Nephron (organoid): ENCODE results near the gene LPIN2.

Source experiments
- H3K27ac Mint-ChIP-seq, 3 experiments: 2 replicates each; pipeline ENCODE4 v1.8.0; 2020; ENCODE audit warnings: mixed read lengths in 3 of 3, mild to moderate bottlenecking in 2 of 3, moderate library complexity in 1 of 3
- H3K27me3 Mint-ChIP-seq: 2 replicates; pipeline ENCODE4 v1.8.0; 2021; ENCODE audit warnings: low read depth, mild to moderate bottlenecking, moderate library complexity, mixed read lengths
- H3K36me3 Mint-ChIP-seq: 2 replicates; pipeline ENCODE4 v1.8.0; 2020; ENCODE audit warnings: low read depth, mixed read lengths
- H3K4me1 Mint-ChIP-seq: 2 replicates; pipeline ENCODE4 v1.8.0; 2020; ENCODE audit warnings: mixed read lengths
- H3K4me3 Mint-ChIP-seq, 3 experiments: 2 replicates each; pipeline ENCODE4 v1.8.0; 2020; ENCODE audit warnings: mild to moderate bottlenecking in 3 of 3, mixed read lengths in 3 of 3, moderate library complexity in 2 of 3
- H3K9me3 Mint-ChIP-seq: 2 replicates; pipeline ENCODE4 v1.8.0; 2020; ENCODE audit warnings: mixed read lengths
- CTCF ChIP-seq, 3 experiments: fragments of 200-600 bp; sonication (generic); IDR thresholded peaks; one replicate each; pipeline ENCODE4 v1.5.0; 2021; ENCODE audit warnings: antibody characterized with exemption in 3 of 3; ENCODE audit not compliant: unreplicated experiment in 3 of 3

The LPIN2 gene

GRCh38 chr18:3041843-3042242 is 28.9 kb upstream of the LPIN2 start:
- Mint-ChIP-seq H3K4me1 (peaks cover 31% of the 10 kb centered on the region), H3K27me3 (no peaks in the 10 kb centered on the region), H3K9me3 (no peaks in the 10 kb centered on the region), H3K27ac (peak overlapping the region; percentile 41 to 96 (median 61)), H3K36me3 (no peaks in the 10 kb centered on the region), H3K4me3 (no peak overlapping the region)
- TF ChIP-seq CTCF (IDR thresholded peaks at IDR 0.05; ENCODE audit: unreplicated experiment in 3 of 3) = no peak

GRCh38 chr18:3040881-3041280 is 27.9 kb upstream of the LPIN2 start:
- H3K9me3 Mint-ChIP-seq = no peaks in the 10 kb centered on the region
- no peaks in the 10 kb centered on the region for H3K27me3 Mint-ChIP-seq

GRCh38 chr18:3040173-3040572 is 27.2 kb upstream of the LPIN2 start:
- no peaks in the 10 kb centered on the region for H3K36me3 Mint-ChIP-seq
- no peak for TF ChIP-seq CTCF (IDR thresholded peaks at IDR 0.05; ENCODE audit: unreplicated experiment in 3 of 3)
- peaks cover under 1% of the 10 kb centered on the region for H3K27me3 Mint-ChIP-seq
- no peak overlapping the region for H3K27ac Mint-ChIP-seq
- peaks cover 27% of the 10 kb centered on the region for H3K4me1 Mint-ChIP-seq
- no peak overlapping the region for H3K4me3 Mint-ChIP-seq
- no peaks in the 10 kb centered on the region for H3K9me3 Mint-ChIP-seq

More at GRCh38 chr18:3040881-3041280, 27.9 kb upstream of the LPIN2 start:
- TF ChIP-seq CTCF (IDR thresholded peaks at IDR 0.05; ENCODE audit: unreplicated experiment in 3 of 3) = no peak
- H3K4me3 Mint-ChIP-seq = no peak overlapping the region
- H3K27ac Mint-ChIP-seq = no peak overlapping the region
- no peaks in the 10 kb centered on the region for H3K36me3 Mint-ChIP-seq
- H3K4me1 Mint-ChIP-seq = peaks cover 31% of the 10 kb centered on the region

- Mint-ChIP-seq H3K4me3 (no peak overlapping the region), H3K27me3 (peaks cover 4% of the 10 kb centered on the region), H3K9me3 (no peaks in the 10 kb centered on the region), H3K4me1 (peaks cover 20% of the 10 kb centered on the region), H3K27ac (peak overlapping the region in 1 of 3 experiments; percentile 35), H3K36me3 (no peaks in the 10 kb centered on the region)
- no peak for TF ChIP-seq CTCF (IDR thresholded peaks at IDR 0.05; ENCODE audit: unreplicated experiment in 3 of 3)
These were observed 24.5 kb upstream of the LPIN2 start for GRCh38 chr18:3037423-3037915.

GRCh38 chr18:3036108-3036507 is 23.2 kb upstream of the LPIN2 start:
- H3K36me3 Mint-ChIP-seq = no peaks in the 10 kb centered on the region
- no peak for TF ChIP-seq CTCF (IDR thresholded peaks at IDR 0.05; ENCODE audit: unreplicated experiment in 3 of 3)
- no peaks in the 10 kb centered on the region for H3K9me3 Mint-ChIP-seq
- no peak overlapping the region for H3K27ac Mint-ChIP-seq
- H3K4me3 Mint-ChIP-seq = no peak overlapping the region
- peaks cover 4% of the 10 kb centered on the region for H3K27me3 Mint-ChIP-seq
- H3K4me1 Mint-ChIP-seq = peaks cover 12% of the 10 kb centered on the region

- Mint-ChIP-seq H3K36me3 (no peaks in the 10 kb centered on the region), H3K27ac (no peak overlapping the region), H3K9me3 (no peaks in the 10 kb centered on the region), H3K4me1 (peaks cover 12% of the 10 kb centered on the region), H3K4me3 (no peak overlapping the region), H3K27me3 (peaks cover 4% of the 10 kb centered on the region)
- TF ChIP-seq CTCF (IDR thresholded peaks at IDR 0.05; ENCODE audit: unreplicated experiment in 3 of 3) = no peak
These were observed 22.7 kb upstream of the LPIN2 start for GRCh38 chr18:3035635-3036034.
